ENCODE results near the gene NR2C2. TPM values are rescaled to one million over a fixed set of nuclear protein-coding genes. Genes with fewer than 3 reads are reported as not detected.
A peak's percentile ranks its signal among the peaks of the same experiment; 100 is the strongest.

The NR2C2 gene
- total RNA-seq, 2 donors from 2014 or later: 22.3 to 29.2 TPM

GRCh38 chr3:14925729-14926591 is 21.4 kb upstream of the NR2C2 start:
- TF ChIP-seq CTCF (IDR thresholded peaks at IDR 0.05): peak; percentile 53 to 83
- Histone ChIP-seq H3K27me3 (no peaks in the 10 kb centered on the region), H3K9me3 (no peaks in the 10 kb centered on the region), H3K27ac (no peak overlapping the region), H3K4me1 (peaks cover 0 to 6% of the 10 kb centered on the region in 2 donors), H3K36me3 (no peaks in the 10 kb centered on the region), H3K4me3 (no peak overlapping the region)
- no peak for DNase-seq (ENCODE audit: low spot score)

GRCh38 chr3:14926592-14926991 is 20.8 kb upstream of the NR2C2 start:
- no peak for TF ChIP-seq CTCF (IDR thresholded peaks at IDR 0.05)
- Histone ChIP-seq H3K36me3 (no peaks in the 10 kb centered on the region), H3K4me3 (no peak overlapping the region), H3K27me3 (no peaks in the 10 kb centered on the region), H3K9me3 (no peaks in the 10 kb centered on the region), H3K4me1 (no peaks in the 10 kb centered on the region), H3K27ac (no peak overlapping the region)
- DNase-seq (ENCODE audit: low spot score): no peak

- no peaks in the 10 kb centered on the region for H3K9me3 ChIP-seq
- no peak overlapping the region for H3K4me3 ChIP-seq
- no peaks in the 10 kb centered on the region for H3K4me1 ChIP-seq
- H3K27me3 ChIP-seq: no peaks in the 10 kb centered on the region
- DNase-seq (ENCODE audit: low spot score): no peak
- no peaks in the 10 kb centered on the region for H3K36me3 ChIP-seq
- TF ChIP-seq CTCF (IDR thresholded peaks at IDR 0.05): no peak
- H3K27ac ChIP-seq: no peak overlapping the region
Measured at GRCh38 chr3:14927308-14927707, 20.1 kb upstream of the NR2C2 start.

GRCh38 chr3:14929310-14930074 is 17.9 kb upstream of the NR2C2 start:
- DNase-seq (ENCODE audit: low spot score): no peak
- Histone ChIP-seq H3K27ac (no peak overlapping the region), H3K27me3 (no peaks in the 10 kb centered on the region), H3K9me3 (no peaks in the 10 kb centered on the region), H3K4me1 (no peaks in the 10 kb centered on the region), H3K4me3 (no peak overlapping the region), H3K36me3 (peaks cover 8% of the 10 kb centered on the region)
- TF ChIP-seq CTCF (IDR thresholded peaks at IDR 0.05): no peak

GRCh38 chr3:14933820-14934425 is 13.5 kb upstream of the NR2C2 start:
- no peak overlapping the region for H3K4me3 ChIP-seq
- peaks cover 12% of the 10 kb centered on the region for H3K36me3 ChIP-seq
- H3K4me1 ChIP-seq: no peaks in the 10 kb centered on the region
- no peak overlapping the region for H3K27ac ChIP-seq
- no peak for TF ChIP-seq CTCF (IDR thresholded peaks at IDR 0.05)
- H3K9me3 ChIP-seq: no peaks in the 10 kb centered on the region
- no peaks in the 10 kb centered on the region for H3K27me3 ChIP-seq
- no peak for DNase-seq (ENCODE audit: low spot score)
